Neural cell (in vitro differentiated cells): ENCODE measurements around the gene TMEM11.

Experiments
- CTCF ChIP-seq: fragments of 450-650 bp; IDR thresholded peaks from 2 replicates; pipeline ENCODE4 v1.5.1; 2014; ENCODE audit warnings: antibody characterized with exemption, mild to moderate bottlenecking, moderate library complexity; ENCODE audit not compliant: poor library complexity, severe bottlenecking
- EP300 ChIP-seq: fragments of 450-650 bp; conservative IDR thresholded peaks from 2 replicates; pipeline ENCODE4 v1.6.1; 2014; ENCODE audit warnings: antibody characterized with exemption, mild to moderate bottlenecking, moderate library complexity; ENCODE audit not compliant: poor library complexity, severe bottlenecking
- EZH2 ChIP-seq: fragments of 200-600, 300-800 bp; shearing (Covaris generic), sonication (generic); IDR thresholded peaks from 2 replicates; pipeline ENCODE4 v1.6.1; 2014; ENCODE audit warnings: antibody characterized with exemption, low read length, borderline replicate concordance, mild to moderate bottlenecking; ENCODE audit not compliant: insufficient read depth, poor library complexity, severe bottlenecking
- POLR2AphosphoS5 ChIP-seq: IDR thresholded peaks from 2 replicates; pipeline ENCODE4 v1.6.1; 2012
- RAD21 ChIP-seq: fragments of 450-650 bp; conservative IDR thresholded peaks from 2 replicates; pipeline ENCODE4 v1.6.1; 2014; ENCODE audit warnings: antibody characterized with exemption, mild to moderate bottlenecking, moderate library complexity
- SMC3 ChIP-seq: fragments of 450-650 bp; conservative IDR thresholded peaks from 2 replicates; pipeline ENCODE4 v1.6.1; 2014; ENCODE audit warnings: antibody characterized with exemption, mild to moderate bottlenecking, moderate library complexity; ENCODE audit not compliant: poor library complexity
- TAF1 ChIP-seq: IDR thresholded peaks from 2 replicates; pipeline ENCODE4 v1.6.1; 2012; ENCODE audit warnings: low read depth

GRCh38 chr17:21250854-21251253 lies 36.9 kb upstream of the TMEM11 start:
- TF ChIP-seq POLR2AphosphoS5: no peak
- no peak for TF ChIP-seq EZH2
- no peak for TF ChIP-seq CTCF
- TF ChIP-seq SMC3: no peak
- TF ChIP-seq RAD21: no peak
- TF ChIP-seq EP300: no peak
- TF ChIP-seq TAF1: no peak
